CD4-positive, alpha-beta T cell treated with Interleukin-2 at 100 ng/mL for 4 hours (primary cell): ENCODE data around the gene GRID1.
A peak's percentile ranks its signal among the peaks of the same experiment; 100 is the strongest.

Source experiments
- DNase-seq: peaks from one replicate; pipeline ENCODE4 v3.0.0-alpha.2; 2020; ENCODE audit warnings: low spot score

Gene GRID1

GRCh38 chr10:85615556-85615955 is 751.0 kb downstream of the GRID1 start:
- DNase-seq: no peak

GRCh38 chr10:85614981-85615380 is 751.6 kb downstream of the GRID1 start:
- DNase-seq: no peak

GRCh38 chr10:85614566-85614965 is 752.0 kb downstream of the GRID1 start:
- DNase-seq: no peak

GRCh38 chr10:85613391-85613790 is 753.2 kb downstream of the GRID1 start:
- no peak for DNase-seq

- DNase-seq: peak; percentile 5
Observed at GRCh38 chr10:85612833-85613232, 753.8 kb downstream of the GRID1 start.

- peak; percentile 51 for DNase-seq
Observed at GRCh38 chr10:85612378-85612775, 754.2 kb downstream of the GRID1 start.

GRCh38 chr10:85611746-85612377 is 754.7 kb downstream of the GRID1 start:
- DNase-seq: no peak

- DNase-seq: no peak
Observed at GRCh38 chr10:85611093-85611740, 755.4 kb downstream of the GRID1 start.

- DNase-seq: no peak
Observed at GRCh38 chr10:85610381-85611092, 756.1 kb downstream of the GRID1 start.

GRCh38 chr10:85609509-85609908 is 757.1 kb downstream of the GRID1 start:
- no peak for DNase-seq

GRCh38 chr10:85608706-85609105 is 757.9 kb downstream of the GRID1 start:
- no peak for DNase-seq

- DNase-seq: no peak
Observed at GRCh38 chr10:85607043-85607695, 759.4 kb downstream of the GRID1 start.

GRCh38 chr10:85606401-85606800 is 760.2 kb downstream of the GRID1 start:
- no peak for DNase-seq

- no peak for DNase-seq
Observed at GRCh38 chr10:85604884-85605283, 761.7 kb downstream of the GRID1 start.

- no peak for DNase-seq
Observed at GRCh38 chr10:85604136-85604725, 762.4 kb downstream of the GRID1 start.

GRCh38 chr10:85603151-85603940 is 763.2 kb downstream of the GRID1 start:
- peak; percentile 12 for DNase-seq

GRCh38 chr10:85602713-85603112 is 763.9 kb downstream of the GRID1 start:
- DNase-seq: no peak

GRCh38 chr10:85602306-85602705 is 764.3 kb downstream of the GRID1 start:
- no peak for DNase-seq

- no peak for DNase-seq
Observed at GRCh38 chr10:85601526-85601925, 765.1 kb downstream of the GRID1 start.

- DNase-seq: no peak
Observed at GRCh38 chr10:85600744-85601081, 765.9 kb downstream of the GRID1 start.

- no peak for DNase-seq
Observed at GRCh38 chr10:85600026-85600743, 766.4 kb downstream of the GRID1 start.
